Activated B cell treated with CpG ODN at 0.5 μM for 24 hours (primary cell): ENCODE measurements around the gene FAHD2A. TPM values are rescaled to one million over a fixed set of nuclear protein-coding genes. Genes with fewer than 3 reads are reported as not detected.
"Not testable (repeated sequence)": the region's sequence is repeated elsewhere in the genome, so short reads cannot be mapped to it uniquely, and the experiment has no call there.

ENCODE experiments used
- ATAC-seq: fragments of 200-7000 bp; cut with Tn5 transposase; one replicate; pipeline ENCODE4 v1.10.0; 2021; ENCODE audit warnings: low read depth, mild to moderate bottlenecking, moderate library complexity
- CTCF ChIA-PET: fragments of 350-600 bp; sonication (Branson Sonifier 250); formaldehyde crosslinking; loops from one replicate; lab custom pipeline; 2021; ENCODE audit warnings: antibody characterized with exemption; lab: Charles Lee
- POLR2A ChIA-PET: fragments of 350-600 bp; sonication (Branson Sonifier 250); formaldehyde crosslinking; loops from one replicate; lab custom pipeline; 2021; ENCODE audit warnings: antibody characterized with exemption; lab: Charles Lee
- DNase-seq: peaks from one replicate; pipeline ENCODE4 v3.0.0; 2022
- H3K27ac Mint-ChIP-seq: one replicate; pipeline ENCODE4 v1.8.0; 2020; ENCODE audit warnings: mixed read lengths
- H3K27me3 Mint-ChIP-seq: one replicate; pipeline ENCODE4 v1.8.0; 2021; ENCODE audit warnings: mixed read lengths
- H3K36me3 Mint-ChIP-seq: one replicate; pipeline ENCODE4 v1.8.0; 2021; ENCODE audit warnings: low read depth, mixed read lengths
- H3K4me1 Mint-ChIP-seq: one replicate; pipeline ENCODE4 v1.8.0; 2021; ENCODE audit warnings: mixed read lengths
- H3K4me3 Mint-ChIP-seq: one replicate; pipeline ENCODE4 v1.8.0; 2020; ENCODE audit warnings: mild to moderate bottlenecking, mixed read lengths
- H3K9me3 Mint-ChIP-seq: one replicate; pipeline ENCODE4 v1.8.0; 2020; ENCODE audit warnings: mixed read lengths
- intact Hi-C: fragments of 100-400 bp; cut with micrococcal nuclease; formaldehyde crosslinking; loops from one replicate; pipeline ENCODE4 v1.15.1; 2024
- total RNA-seq: library from RNA; stranded (reverse); gene quantifications from 2 replicates; pipeline ENCODE4 v1.2.3, GENCODE V29; 2022

The FAHD2A gene
- total RNA-seq, 1 donor from 2014 or later = 23.4 TPM

GRCh38 chr2:95429748-95430467 lies 27.4 kb downstream of the FAHD2A start:
- H3K36me3 Mint-ChIP-seq, H3K4me1 Mint-ChIP-seq, H3K27ac Mint-ChIP-seq, H3K9me3 Mint-ChIP-seq, DNase-seq, POLR2A ChIA-PET, CTCF ChIA-PET, ATAC-seq, H3K27me3 Mint-ChIP-seq, H3K4me3 Mint-ChIP-seq, intact Hi-C loops: not testable (repeated sequence)

DNA sequence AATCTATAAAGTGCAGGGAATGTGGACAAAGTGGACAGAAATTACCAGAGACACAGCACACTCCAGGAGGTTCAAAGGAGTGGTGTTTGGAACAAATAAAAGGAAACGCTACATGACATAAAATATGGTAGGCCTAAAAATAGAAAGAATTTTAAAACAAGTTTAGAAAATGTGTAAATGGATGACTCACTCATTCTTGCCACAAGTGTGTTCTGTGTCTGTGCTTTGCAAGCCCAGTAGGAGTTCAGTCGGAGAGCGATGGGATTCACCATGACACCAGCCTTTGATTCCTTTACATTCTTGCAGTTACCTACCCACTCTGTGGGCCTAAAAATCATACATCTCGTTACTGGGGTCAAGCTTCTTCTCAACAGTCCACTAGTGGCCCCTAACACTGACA lies 30.9 kb downstream of the FAHD2A start:
- H3K27ac Mint-ChIP-seq, H3K4me3 Mint-ChIP-seq, H3K9me3 Mint-ChIP-seq, H3K36me3 Mint-ChIP-seq, intact Hi-C loops, POLR2A ChIA-PET, CTCF ChIA-PET, H3K27me3 Mint-ChIP-seq, H3K4me1 Mint-ChIP-seq, DNase-seq, ATAC-seq: not testable (repeated sequence)

GRCh38 chr2:95433973-95434372 lies 31.5 kb downstream of the FAHD2A start:
- H3K9me3 Mint-ChIP-seq, intact Hi-C loops, ATAC-seq, H3K27ac Mint-ChIP-seq, CTCF ChIA-PET, H3K36me3 Mint-ChIP-seq, H3K4me1 Mint-ChIP-seq, H3K27me3 Mint-ChIP-seq, DNase-seq, H3K4me3 Mint-ChIP-seq, POLR2A ChIA-PET: not testable (repeated sequence)

GRCh38 chr2:95434507-95435076 lies 32.1 kb downstream of the FAHD2A start:
- H3K9me3 Mint-ChIP-seq, H3K36me3 Mint-ChIP-seq, H3K4me3 Mint-ChIP-seq, intact Hi-C loops, H3K4me1 Mint-ChIP-seq, ATAC-seq, CTCF ChIA-PET, H3K27ac Mint-ChIP-seq, DNase-seq, H3K27me3 Mint-ChIP-seq, POLR2A ChIA-PET: not testable (repeated sequence)

GRCh38 chr2:95435162-95435871 lies 32.8 kb downstream of the FAHD2A start:
- DNase-seq, CTCF ChIA-PET, H3K27ac Mint-ChIP-seq, H3K27me3 Mint-ChIP-seq, H3K4me1 Mint-ChIP-seq, H3K36me3 Mint-ChIP-seq, H3K4me3 Mint-ChIP-seq, ATAC-seq, POLR2A ChIA-PET, intact Hi-C loops, H3K9me3 Mint-ChIP-seq: not testable (repeated sequence)

DNA sequence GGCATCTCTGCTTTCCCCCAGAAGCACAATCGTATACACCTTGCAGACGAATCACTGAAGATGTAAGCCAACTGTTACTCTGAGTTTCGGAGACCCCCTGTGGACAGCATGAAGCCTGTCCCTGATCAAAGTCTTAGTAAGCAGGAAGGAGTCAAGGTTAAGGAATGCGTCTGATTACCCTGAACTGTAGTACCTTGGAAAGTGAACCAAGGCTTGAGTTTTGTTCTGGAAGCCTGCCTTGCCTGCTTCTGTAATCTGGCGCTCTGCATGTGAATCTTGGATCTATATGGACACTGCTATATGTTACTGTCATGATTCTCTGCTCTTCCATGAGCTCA lies 33.3 kb downstream of the FAHD2A start:
- H3K27me3 Mint-ChIP-seq, H3K36me3 Mint-ChIP-seq, DNase-seq, H3K9me3 Mint-ChIP-seq, H3K27ac Mint-ChIP-seq, H3K4me3 Mint-ChIP-seq, H3K4me1 Mint-ChIP-seq, intact Hi-C loops, POLR2A ChIA-PET, ATAC-seq, CTCF ChIA-PET: not testable (repeated sequence)

- not testable (repeated sequence) for H3K27me3 Mint-ChIP-seq, H3K9me3 Mint-ChIP-seq
These were observed 40.1 kb downstream of the FAHD2A start for GRCh38 chr2:95442474-95443099.

GRCh38 chr2:95445317-95445716 lies 42.8 kb downstream of the FAHD2A start:
- CTCF ChIA-PET, H3K9me3 Mint-ChIP-seq, H3K4me1 Mint-ChIP-seq, H3K36me3 Mint-ChIP-seq, POLR2A ChIA-PET, H3K4me3 Mint-ChIP-seq, H3K27ac Mint-ChIP-seq, intact Hi-C loops, ATAC-seq, DNase-seq, H3K27me3 Mint-ChIP-seq: not testable (repeated sequence)

More at GRCh38 chr2:95442474-95443099, 40.1 kb downstream of the FAHD2A start:
- POLR2A ChIA-PET, H3K4me1 Mint-ChIP-seq, H3K27ac Mint-ChIP-seq, DNase-seq, H3K36me3 Mint-ChIP-seq, ATAC-seq, CTCF ChIA-PET, H3K4me3 Mint-ChIP-seq, intact Hi-C loops: not testable (repeated sequence)

GRCh38 chr2:95463292-95463691 lies 60.8 kb downstream of the FAHD2A start:
- ATAC-seq, H3K4me3 Mint-ChIP-seq, CTCF ChIA-PET, H3K4me1 Mint-ChIP-seq, DNase-seq, H3K9me3 Mint-ChIP-seq, H3K36me3 Mint-ChIP-seq, H3K27me3 Mint-ChIP-seq, intact Hi-C loops, H3K27ac Mint-ChIP-seq, POLR2A ChIA-PET: not testable (repeated sequence)

Other genes with a start within 250 kb of the FAHD2A start
- 19.0 and 24.7 TPM in 2 replicates for gene ZNF514, start 242.9 kb upstream of the FAHD2A start, total RNA-seq
- gene ZNF2, start 236.9 kb upstream of the FAHD2A start, total RNA-seq = 4.9 and 5.3 TPM in 2 replicates
- gene ZNF892, start 195.2 kb upstream of the FAHD2A start, total RNA-seq = 4.0 and 4.3 TPM in 2 replicates
- 0.12 and 0.93 TPM in 2 replicates for gene PROM2, start 128.3 kb upstream of the FAHD2A start, total RNA-seq
- gene KCNIP3, start 105.4 kb upstream of the FAHD2A start, total RNA-seq = not detected in 2 replicates
- not detected in 2 replicates for gene TRIM43B, start 82.0 kb downstream of the FAHD2A start, total RNA-seq
- not detected in 2 replicates for gene TRIM43, start 189.3 kb downstream of the FAHD2A start, total RNA-seq